ENCODE measurements around the gene DAAM1. TPM values are rescaled to one million over a fixed set of nuclear protein-coding genes. Genes with fewer than 3 reads are reported as not detected.

The DAAM1 gene
- total RNA-seq, 1 donor from 2014 or later, result 16.5 TPM

DNA sequence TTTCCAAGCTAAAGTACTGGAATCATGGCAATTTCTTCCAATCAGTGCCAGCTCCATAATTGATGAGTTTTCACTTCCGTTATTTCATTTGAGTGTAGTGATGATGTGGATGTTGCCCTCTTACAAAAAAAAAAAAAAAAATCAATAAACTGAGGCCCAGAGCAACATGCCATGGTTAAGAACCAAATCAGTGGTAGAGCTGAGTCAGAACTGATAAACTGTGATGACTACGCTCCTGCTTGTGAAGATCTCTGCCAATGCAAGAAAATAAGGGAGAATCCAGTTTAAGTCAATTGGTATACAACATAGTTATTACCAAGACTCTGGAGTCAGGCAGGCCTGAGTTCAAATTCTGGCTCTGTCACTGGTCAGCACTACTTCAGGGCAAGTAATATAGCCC is 174.0 kb downstream of the DAAM1 start:
- TF ChIP-seq, protein P1, sequence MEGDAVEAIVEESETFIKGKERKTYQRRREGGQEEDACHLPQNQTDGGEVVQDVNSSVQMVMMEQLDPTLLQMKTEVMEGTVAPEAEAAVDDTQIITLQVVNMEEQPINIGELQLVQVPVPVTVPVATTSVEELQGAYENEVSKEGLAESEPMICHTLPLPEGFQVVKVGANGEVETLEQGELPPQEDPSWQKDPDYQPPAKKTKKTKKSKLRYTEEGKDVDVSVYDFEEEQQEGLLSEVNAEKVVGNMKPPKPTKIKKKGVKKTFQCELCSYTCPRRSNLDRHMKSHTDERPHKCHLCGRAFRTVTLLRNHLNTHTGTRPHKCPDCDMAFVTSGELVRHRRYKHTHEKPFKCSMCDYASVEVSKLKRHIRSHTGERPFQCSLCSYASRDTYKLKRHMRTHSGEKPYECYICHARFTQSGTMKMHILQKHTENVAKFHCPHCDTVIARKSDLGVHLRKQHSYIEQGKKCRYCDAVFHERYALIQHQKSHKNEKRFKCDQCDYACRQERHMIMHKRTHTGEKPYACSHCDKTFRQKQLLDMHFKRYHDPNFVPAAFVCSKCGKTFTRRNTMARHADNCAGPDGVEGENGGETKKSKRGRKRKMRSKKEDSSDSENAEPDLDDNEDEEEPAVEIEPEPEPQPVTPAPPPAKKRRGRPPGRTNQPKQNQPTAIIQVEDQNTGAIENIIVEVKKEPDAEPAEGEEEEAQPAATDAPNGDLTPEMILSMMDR (IDR thresholded peaks at IDR 0.05; ENCODE audit: insufficient read depth, low read length, poor library complexity, severe bottlenecking), result no peak
- DNase-seq (ENCODE audit: low read depth), result no peak
- Histone ChIP-seq H3K27me3 (ENCODE audit: control insufficient read depth, insufficient read depth, low read length) (no peaks in the 10 kb centered on the region), H3K4me3 (ENCODE audit: low read depth, low read length) (no peak overlapping the region), H3K36me3 (ENCODE audit: control insufficient read depth, insufficient read depth, low read length) (no peaks in the 10 kb centered on the region)

DNA sequence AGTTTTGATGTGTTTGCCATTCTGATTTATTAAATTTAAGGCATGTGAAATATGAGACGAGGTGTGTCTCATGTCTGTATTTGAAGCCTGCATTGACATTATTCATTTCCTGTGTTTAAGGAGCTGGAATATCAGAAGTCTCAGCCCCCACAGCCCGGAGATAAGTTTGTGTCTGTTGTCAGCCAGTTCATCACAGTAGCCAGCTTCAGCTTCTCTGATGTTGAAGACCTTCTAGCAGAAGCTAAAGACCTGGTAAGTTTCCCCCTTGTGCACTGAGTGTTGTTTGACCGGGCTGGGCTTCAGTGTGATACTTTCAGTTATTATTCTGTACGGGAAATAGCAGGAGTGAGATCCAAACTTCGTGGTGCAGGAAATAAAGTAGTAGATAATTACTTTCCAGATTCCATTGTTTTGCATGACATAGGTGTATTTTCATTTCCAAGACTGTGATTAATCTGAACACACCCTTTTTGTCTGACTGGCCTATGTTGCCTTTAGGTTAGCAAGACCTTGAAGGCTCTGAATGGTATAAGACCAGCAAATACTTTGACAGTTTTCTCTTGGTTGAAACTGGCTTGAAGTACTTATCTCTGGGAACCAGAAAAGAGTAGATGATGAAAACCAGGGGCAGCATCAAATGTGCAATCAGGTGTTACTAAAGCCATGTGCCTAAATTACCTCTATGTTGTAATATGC is 175.2 kb downstream of the DAAM1 start:
- Histone ChIP-seq H3K27me3 (ENCODE audit: control insufficient read depth, insufficient read depth, low read length) (no peaks in the 10 kb centered on the region), H3K4me3 (ENCODE audit: low read depth, low read length) (no peak overlapping the region), H3K36me3 (ENCODE audit: control insufficient read depth, insufficient read depth, low read length) (no peaks in the 10 kb centered on the region)
- DNase-seq (ENCODE audit: low read depth), result no peak
- TF ChIP-seq, protein P1 (IDR thresholded peaks at IDR 0.05; ENCODE audit: insufficient read depth, low read length, poor library complexity, severe bottlenecking), result no peak

DNA sequence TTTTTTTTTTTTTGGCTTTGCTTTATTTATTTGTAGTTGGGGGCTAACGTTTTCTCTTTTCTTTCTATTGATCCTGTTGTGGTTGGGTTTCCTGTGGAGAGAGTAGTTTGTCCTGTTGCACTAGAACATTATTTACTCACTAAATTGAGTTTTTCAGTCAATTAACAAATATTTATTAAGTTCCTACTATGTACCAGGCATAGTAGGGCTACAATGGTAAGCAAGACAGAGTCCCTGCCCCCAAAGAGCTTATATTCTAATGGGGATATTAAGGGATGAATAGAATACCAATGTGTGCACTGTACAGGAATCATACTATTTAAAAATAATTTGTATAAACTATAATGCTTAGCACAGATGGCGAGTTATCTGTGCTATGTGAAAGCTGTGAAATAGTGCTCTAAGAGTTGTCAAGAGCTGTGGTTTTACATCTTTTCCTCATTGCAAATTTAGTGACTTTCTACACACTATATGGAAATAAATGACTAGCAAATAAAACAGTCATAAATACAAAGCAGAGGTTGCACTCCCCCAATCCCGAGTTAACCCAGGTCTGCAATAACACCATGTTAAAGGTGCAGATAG is 181.8 kb downstream of the DAAM1 start:
- no peak overlapping the region for H3K4me3 ChIP-seq (ENCODE audit: low read depth, low read length)
- no peaks in the 10 kb centered on the region for H3K36me3 ChIP-seq (ENCODE audit: control insufficient read depth, insufficient read depth, low read length)
- no peak for DNase-seq (ENCODE audit: low read depth)
- TF ChIP-seq, protein P1 (IDR thresholded peaks at IDR 0.05; ENCODE audit: insufficient read depth, low read length, poor library complexity, severe bottlenecking), result no peak
- no peaks in the 10 kb centered on the region for H3K27me3 ChIP-seq (ENCODE audit: control insufficient read depth, insufficient read depth, low read length)

DNA sequence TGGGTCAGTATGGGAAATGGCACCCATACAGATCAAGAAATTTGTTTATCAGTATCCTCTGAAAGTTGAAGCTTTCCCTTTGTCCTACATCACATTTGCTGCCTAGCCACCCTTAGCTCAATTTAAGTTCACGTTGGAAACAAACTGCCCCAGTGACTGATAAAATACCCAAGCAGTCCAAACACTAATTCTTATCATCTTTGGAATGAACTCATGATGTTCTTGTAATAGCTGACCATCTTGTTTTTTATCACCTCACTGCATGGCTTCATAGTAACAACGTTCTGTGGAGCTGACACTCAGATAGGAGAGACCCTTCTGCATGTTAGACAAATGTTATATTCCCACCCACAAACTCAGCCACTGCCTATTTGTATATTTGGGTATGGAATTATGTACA is 183.3 kb downstream of the DAAM1 start:
- Histone ChIP-seq H3K27me3 (ENCODE audit: control insufficient read depth, insufficient read depth, low read length) (no peaks in the 10 kb centered on the region), H3K36me3 (ENCODE audit: control insufficient read depth, insufficient read depth, low read length) (no peaks in the 10 kb centered on the region), H3K4me3 (ENCODE audit: low read depth, low read length) (no peak overlapping the region)
- TF ChIP-seq, protein P1 (IDR thresholded peaks at IDR 0.05; ENCODE audit: insufficient read depth, low read length, poor library complexity, severe bottlenecking), result no peak
- no peak for DNase-seq (ENCODE audit: low read depth)

DNA sequence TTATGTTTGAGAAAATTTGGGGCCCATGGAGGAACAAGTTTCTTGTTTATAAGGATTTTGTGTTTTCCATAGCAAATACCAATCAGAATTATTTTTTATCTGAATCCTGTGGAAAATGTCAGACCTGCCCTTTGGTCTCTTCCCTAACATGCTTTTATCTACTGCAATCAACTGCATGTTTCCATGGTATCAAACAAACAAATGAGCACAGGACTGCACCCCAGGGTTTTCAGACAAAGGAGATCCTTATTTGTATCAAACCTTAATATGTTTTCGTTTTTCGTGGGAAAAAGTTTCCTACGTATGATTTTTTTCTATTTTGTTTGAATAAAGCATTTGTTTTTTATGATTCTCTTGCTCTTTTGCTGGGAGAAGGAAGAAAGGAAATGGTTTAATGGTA is 185.6 kb downstream of the DAAM1 start:
- DNase-seq (ENCODE audit: low read depth), result no peak
- TF ChIP-seq, protein P1 (IDR thresholded peaks at IDR 0.05; ENCODE audit: insufficient read depth, low read length, poor library complexity, severe bottlenecking), result no peak
- Histone ChIP-seq H3K4me3 (ENCODE audit: low read depth, low read length) (no peak overlapping the region), H3K36me3 (ENCODE audit: control insufficient read depth, insufficient read depth, low read length) (no peaks in the 10 kb centered on the region), H3K27me3 (ENCODE audit: control insufficient read depth, insufficient read depth, low read length) (no peaks in the 10 kb centered on the region)

DNA sequence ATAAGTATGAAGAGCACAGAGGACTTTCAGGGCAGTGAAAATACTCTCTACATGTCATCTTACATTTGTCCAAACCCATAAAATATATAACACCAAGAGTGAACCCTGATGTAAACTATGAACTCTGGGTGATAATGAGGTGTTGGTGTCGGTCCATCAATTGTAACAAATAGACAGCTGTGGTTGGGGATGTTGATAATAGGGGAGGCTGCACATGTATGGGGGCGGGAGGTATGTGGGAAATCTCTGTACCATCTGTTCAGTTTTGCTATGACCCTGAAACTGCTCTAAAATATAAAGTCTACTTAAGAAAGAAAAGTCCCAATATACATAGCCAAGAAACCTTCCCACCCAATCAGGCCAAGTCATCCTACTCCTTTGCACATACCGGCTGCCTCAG is 188.2 kb downstream of the DAAM1 start:
- TF ChIP-seq, protein P1 (IDR thresholded peaks at IDR 0.05; ENCODE audit: insufficient read depth, low read length, poor library complexity, severe bottlenecking), result no peak
- Histone ChIP-seq H3K4me3 (ENCODE audit: low read depth, low read length) (no peak overlapping the region), H3K36me3 (ENCODE audit: control insufficient read depth, insufficient read depth, low read length) (no peaks in the 10 kb centered on the region), H3K27me3 (ENCODE audit: control insufficient read depth, insufficient read depth, low read length) (no peaks in the 10 kb centered on the region)
- DNase-seq (ENCODE audit: low read depth), result no peak

Data from kidney epithelial cell (primary cell).